Measurements from ENCODE around the gene UBR4. TPM values are rescaled to one million over a fixed set of nuclear protein-coding genes. Genes with fewer than 3 reads are reported as not detected.
A peak's percentile ranks its signal among the peaks of the same experiment; 100 is the strongest.

The UBR4 gene
- total and polyA plus RNA-seq, 4 experiments from 2014 or later: 3.8 to 154 (median 89.6) TPM

DNA sequence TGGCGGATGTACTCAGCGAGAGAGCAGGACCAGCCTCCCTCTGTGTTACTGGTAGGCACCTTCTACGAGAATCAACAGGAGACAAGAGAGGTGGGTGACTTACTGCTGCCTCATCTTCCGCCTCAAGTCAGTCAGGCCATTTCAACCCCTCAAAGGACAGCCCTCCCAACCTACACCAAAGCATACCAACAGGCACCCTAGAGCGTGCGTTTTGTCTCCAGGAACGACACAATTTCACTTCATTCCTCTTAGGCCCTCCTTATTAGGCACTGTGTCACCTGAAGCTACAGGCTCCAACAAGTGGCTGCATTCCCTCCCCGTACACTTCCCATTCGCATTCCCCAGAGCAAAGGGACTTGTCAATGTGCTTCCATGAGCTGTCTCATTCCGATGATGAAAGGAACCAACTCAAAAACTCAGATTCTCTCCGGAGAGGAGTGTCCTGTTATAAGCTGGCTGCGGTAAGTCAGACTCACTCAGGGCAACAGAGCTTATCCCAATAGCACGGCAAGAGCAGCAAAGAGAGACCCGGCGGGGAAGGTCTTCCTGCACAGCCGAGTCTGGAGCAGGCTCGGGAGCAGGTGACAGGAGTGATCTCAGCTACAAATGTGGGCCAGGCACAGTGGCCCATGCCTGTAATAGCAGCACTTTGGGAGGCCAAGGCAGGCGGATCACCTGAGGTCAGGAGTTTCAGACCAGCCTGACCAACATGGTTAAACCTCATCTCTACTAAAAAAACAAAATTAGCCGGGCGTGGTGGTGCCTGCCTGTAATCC is 133.0 kb downstream of the UBR4 start:
- H3K27ac ChIP-seq (ENCODE audit: low read depth, low read length): no peak overlapping the region
- Mint-ChIP-seq H3K27me3 (no peaks in the 10 kb centered on the region), H3K9me3 (no peaks in the 10 kb centered on the region), H3K36me3 (peaks cover 63 to 70% of the 10 kb centered on the region in 2 donors), H3K4me3 (no peak overlapping the region), H3K4me1 (peaks cover 31 to 47% (median 40%) of the 10 kb centered on the region in 4 donors), H3K27ac (peak overlapping the region in 3 of 7 donors; percentile 13 to 57 (median 14))
- peaks cover 61% of the 10 kb centered on the region for H3K36me3 ChIP-seq (ENCODE audit: insufficient read depth, low read length)
- intact Hi-C loops (cut with micrococcal nuclease): no loop called here
- no peaks in the 10 kb centered on the region for H3K27me3 ChIP-seq (ENCODE audit: insufficient read depth, low read length)
- POLR2A ChIA-PET (ENCODE audit: partially characterized antibody): no interaction called here
- no peak overlapping the region for H3K4me3 ChIP-seq (ENCODE audit: low read length in 2 of 2)
- no peak for DNase-seq
- peaks cover 41% of the 10 kb centered on the region for H3K4me1 ChIP-seq (ENCODE audit: insufficient read depth, low read length)
- CTCF ChIA-PET (ENCODE audit: partially characterized antibody): interaction anchor here (1.0 to 4.4 kb wide), 2 partner anchors 19 to 165 kb away, joined by 3 to 19 read pairs; no protein-coding TSS in a partner anchor
- no peaks in the 10 kb centered on the region for H3K9me3 ChIP-seq (ENCODE audit: control insufficient read depth in 1 of 2, low read length in 2 of 2)

DNA sequence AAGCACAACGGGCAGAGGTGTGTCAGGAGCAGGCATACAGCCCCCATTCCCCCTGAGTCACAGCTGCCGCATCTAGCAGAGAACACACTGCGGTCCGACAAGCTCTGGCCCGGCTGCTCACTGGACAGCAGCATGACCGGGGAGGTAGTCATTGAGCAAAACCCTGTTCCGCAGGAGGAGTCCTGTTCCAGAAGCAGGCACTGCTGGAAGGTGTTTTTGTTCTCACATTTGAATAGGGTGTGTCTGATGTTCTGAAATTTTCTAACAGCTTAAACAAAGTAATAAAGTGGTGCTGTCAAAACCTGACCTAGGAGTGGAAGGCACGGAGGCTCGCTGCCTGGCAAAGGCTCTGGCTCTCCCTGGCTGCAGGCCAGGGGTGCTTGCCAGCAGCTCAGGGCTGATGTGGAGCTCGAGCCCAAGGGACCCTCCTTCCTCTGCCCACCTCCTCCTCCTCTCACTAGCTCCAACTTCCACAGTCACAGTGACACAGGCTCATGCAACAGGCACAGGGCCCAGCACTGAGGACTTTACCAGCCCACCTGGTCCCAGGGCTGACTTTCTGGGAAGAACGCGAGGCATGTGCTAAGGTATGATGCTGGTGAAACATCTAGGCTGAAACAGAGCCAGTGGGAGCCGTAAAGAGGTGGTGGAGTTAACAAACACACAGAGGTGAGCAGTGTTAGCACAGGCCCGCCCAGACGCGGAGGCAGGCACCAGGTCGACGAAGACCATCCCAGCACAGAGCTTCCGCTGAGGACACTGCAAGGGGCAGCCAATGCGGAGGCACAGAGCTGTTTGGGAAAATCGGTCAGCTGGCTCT is 135.0 kb downstream of the UBR4 start:
- peak overlapping the region in 1 of 2 donors; percentile 3 for H3K4me3 ChIP-seq (ENCODE audit: low read length in 2 of 2)
- Mint-ChIP-seq H3K4me3 (peak overlapping the region; percentile 47 to 85 (median 74)), H3K36me3 (peaks cover 45 to 52% of the 10 kb centered on the region in 2 donors), H3K27me3 (no peaks in the 10 kb centered on the region), H3K4me1 (peaks cover 37 to 66% (median 51%) of the 10 kb centered on the region in 4 donors), H3K27ac (peak overlapping the region; percentile 57 to 91 (median 85)), H3K9me3 (no peaks in the 10 kb centered on the region)
- intact Hi-C loops (cut with micrococcal nuclease): loop anchor here (1.0 to 2.0 kb wide), 5 partner anchors 18 to 168 kb away; partner anchors contain the start of gene IFFO2
- peaks cover 42% of the 10 kb centered on the region for H3K36me3 ChIP-seq (ENCODE audit: insufficient read depth, low read length)
- no peaks in the 10 kb centered on the region for H3K27me3 ChIP-seq (ENCODE audit: insufficient read depth, low read length)
- peaks cover 57% of the 10 kb centered on the region for H3K4me1 ChIP-seq (ENCODE audit: insufficient read depth, low read length)
- H3K27ac ChIP-seq (ENCODE audit: low read depth, low read length): peak overlapping the region; percentile 20
- peak in 1 of 5 donors; percentile 18 for DNase-seq
- no peaks in the 10 kb centered on the region for H3K9me3 ChIP-seq (ENCODE audit: control insufficient read depth in 1 of 2, low read length in 2 of 2)
- ChIA-PET CTCF (ENCODE audit: partially characterized antibody) (interaction anchor here (0.8 to 4.4 kb wide), 13 partner anchors 13 to 191 kb away, joined by 3 to 19 read pairs (median 5); partner anchors contain the start of gene ALDH4A1), POLR2A (ENCODE audit: partially characterized antibody) (interaction anchor here (0.9 to 3.4 kb wide), 21 partner anchors 11 to 316 kb away, joined by 3 to 34 read pairs (median 6); partner anchors contain the start of genes ALDH4A1, IFFO2 and UBR4)

DNA sequence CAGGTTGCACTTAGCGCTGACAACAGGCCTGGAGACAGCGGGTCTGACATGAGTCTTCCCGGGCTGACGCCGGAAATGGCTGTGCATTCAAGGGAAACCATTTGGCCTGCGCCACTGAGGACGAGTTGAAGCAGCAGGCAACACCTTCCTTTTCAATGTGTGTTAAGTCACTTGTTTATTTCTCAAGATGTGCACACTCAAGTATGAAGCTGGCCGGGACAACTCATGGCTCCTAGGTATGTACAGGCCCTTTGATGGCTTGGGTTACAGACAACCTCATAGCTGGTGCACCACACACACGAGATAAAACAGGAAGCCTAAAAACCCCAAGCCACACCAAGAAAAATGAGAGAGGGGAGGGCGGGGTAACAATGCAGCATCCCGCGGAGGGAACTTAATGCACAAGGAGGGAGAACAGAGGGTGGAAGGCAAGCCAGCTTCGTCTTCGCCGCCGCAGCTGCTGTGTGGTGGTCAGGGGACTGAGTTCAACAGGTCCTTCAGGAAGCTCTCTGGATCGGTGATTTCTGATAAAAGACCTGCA is 135.6 kb downstream of the UBR4 start:
- CTCF ChIA-PET (ENCODE audit: partially characterized antibody): interaction anchor here (0.8 to 4.4 kb wide), 13 partner anchors 14 to 190 kb away, joined by 3 to 19 read pairs (median 5); partner anchors contain the start of gene ALDH4A1
- no peaks in the 10 kb centered on the region for H3K27me3 Mint-ChIP-seq
- POLR2A ChIA-PET (ENCODE audit: partially characterized antibody): interaction anchor here (0.9 to 3.4 kb wide), 21 partner anchors 11 to 317 kb away, joined by 3 to 34 read pairs (median 6); partner anchors contain the start of genes ALDH4A1, IFFO2 and UBR4
- H3K9me3 Mint-ChIP-seq: no peaks in the 10 kb centered on the region
- Histone ChIP-seq H3K9me3 (ENCODE audit: control insufficient read depth in 1 of 2, low read length in 2 of 2) (no peaks in the 10 kb centered on the region), H3K4me3 (ENCODE audit: low read length in 2 of 2) (peak overlapping the region in 1 of 2 donors; percentile 3), H3K27ac (ENCODE audit: low read depth, low read length) (peak overlapping the region; percentile 20), H3K4me1 (ENCODE audit: insufficient read depth, low read length) (peaks cover 57% of the 10 kb centered on the region), H3K27me3 (ENCODE audit: insufficient read depth, low read length) (no peaks in the 10 kb centered on the region), H3K36me3 (ENCODE audit: insufficient read depth, low read length) (peaks cover 35% of the 10 kb centered on the region)
- peak overlapping the region; percentile 57 to 91 (median 85) for H3K27ac Mint-ChIP-seq
- H3K4me1 Mint-ChIP-seq: peaks cover 37 to 70% (median 51%) of the 10 kb centered on the region in 4 donors
- intact Hi-C loops (cut with micrococcal nuclease): loop anchor here (1.0 to 2.0 kb wide), 5 partner anchors 18 to 167 kb away; partner anchors contain the start of gene IFFO2
- H3K4me3 Mint-ChIP-seq: peak overlapping the region; percentile 47 to 85 (median 74)
- peak; percentile 84 to 89 (median 86) for DNase-seq
- H3K36me3 Mint-ChIP-seq: peaks cover 39 to 45% of the 10 kb centered on the region in 2 donors

DNA sequence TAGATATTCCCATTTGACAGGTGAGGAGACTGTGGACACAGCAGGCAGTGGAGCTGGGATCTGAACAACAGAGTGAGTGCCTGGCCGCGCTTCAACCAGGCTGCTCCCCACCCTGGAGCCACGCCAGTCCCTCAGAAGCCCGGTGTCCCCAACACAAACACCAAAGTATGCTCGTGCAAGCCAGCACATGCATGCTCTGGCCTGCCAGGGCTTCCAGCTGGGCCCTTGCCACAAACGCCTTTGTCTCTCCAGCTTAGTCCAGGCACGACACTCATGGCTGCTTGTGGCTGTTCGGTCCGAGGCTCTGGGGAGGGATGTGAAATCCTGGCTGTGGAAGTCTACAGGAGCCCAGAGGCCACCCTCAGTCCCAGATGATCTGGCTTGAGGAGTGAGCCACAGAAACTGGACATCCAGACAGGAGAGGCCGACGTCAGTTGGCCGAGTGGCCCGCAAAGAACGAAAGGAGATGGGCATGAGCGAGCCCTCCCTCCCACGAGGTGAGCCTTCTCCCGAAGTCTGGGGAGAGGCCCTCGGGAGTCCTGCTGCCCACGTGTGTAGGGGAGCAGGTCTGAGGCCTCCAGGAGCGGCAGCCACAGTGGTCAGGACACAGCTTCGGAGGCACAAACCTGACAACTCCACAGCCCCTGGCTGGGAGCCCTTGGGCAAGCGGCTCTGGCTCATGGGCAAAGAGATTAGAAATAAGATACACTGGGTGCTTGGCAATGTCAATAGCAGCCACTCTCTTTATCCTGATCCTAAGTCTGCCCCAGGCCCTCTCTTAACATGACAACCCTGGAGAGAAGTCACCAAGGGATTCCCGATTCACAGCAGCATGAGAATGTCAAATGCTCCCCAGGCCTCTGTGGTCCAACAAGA is 136.5 kb downstream of the UBR4 start:
- H3K27ac Mint-ChIP-seq: peak overlapping the region; percentile 57 to 91 (median 86)
- no peak for DNase-seq
- CTCF ChIA-PET (ENCODE audit: partially characterized antibody): interaction anchor here (0.8 to 4.4 kb wide), 9 partner anchors 23 to 189 kb away, joined by 3 to 19 read pairs (median 6); no protein-coding TSS in a partner anchor
- POLR2A ChIA-PET (ENCODE audit: partially characterized antibody): interaction anchor here (0.6 to 3.4 kb wide), 18 partner anchors 11 to 171 kb away, joined by 3 to 34 read pairs (median 6); partner anchors contain the start of genes ALDH4A1 and IFFO2
- H3K9me3 Mint-ChIP-seq: no peaks in the 10 kb centered on the region
- peak overlapping the region; percentile 20 for H3K27ac ChIP-seq (ENCODE audit: low read depth, low read length)
- peaks cover 38 to 39% of the 10 kb centered on the region in 2 donors for H3K36me3 Mint-ChIP-seq
- H3K9me3 ChIP-seq (ENCODE audit: control insufficient read depth in 1 of 2, low read length in 2 of 2): no peaks in the 10 kb centered on the region
- peaks cover 41 to 79% (median 53%) of the 10 kb centered on the region in 4 donors for H3K4me1 Mint-ChIP-seq
- H3K36me3 ChIP-seq (ENCODE audit: insufficient read depth, low read length): peaks cover 28% of the 10 kb centered on the region
- H3K4me1 ChIP-seq (ENCODE audit: insufficient read depth, low read length): peaks cover 62% of the 10 kb centered on the region
- no peaks in the 10 kb centered on the region for H3K27me3 ChIP-seq (ENCODE audit: insufficient read depth, low read length)
- intact Hi-C loops (cut with micrococcal nuclease): loop anchor here (1.0 to 2.0 kb wide), 5 partner anchors 19 to 166 kb away; partner anchors contain the start of gene IFFO2
- H3K27me3 Mint-ChIP-seq: no peaks in the 10 kb centered on the region
- H3K4me3 Mint-ChIP-seq: peak overlapping the region in 7 of 8 donors; percentile 35 to 85 (median 74)
- no peak overlapping the region for H3K4me3 ChIP-seq (ENCODE audit: low read length in 2 of 2)

DNA sequence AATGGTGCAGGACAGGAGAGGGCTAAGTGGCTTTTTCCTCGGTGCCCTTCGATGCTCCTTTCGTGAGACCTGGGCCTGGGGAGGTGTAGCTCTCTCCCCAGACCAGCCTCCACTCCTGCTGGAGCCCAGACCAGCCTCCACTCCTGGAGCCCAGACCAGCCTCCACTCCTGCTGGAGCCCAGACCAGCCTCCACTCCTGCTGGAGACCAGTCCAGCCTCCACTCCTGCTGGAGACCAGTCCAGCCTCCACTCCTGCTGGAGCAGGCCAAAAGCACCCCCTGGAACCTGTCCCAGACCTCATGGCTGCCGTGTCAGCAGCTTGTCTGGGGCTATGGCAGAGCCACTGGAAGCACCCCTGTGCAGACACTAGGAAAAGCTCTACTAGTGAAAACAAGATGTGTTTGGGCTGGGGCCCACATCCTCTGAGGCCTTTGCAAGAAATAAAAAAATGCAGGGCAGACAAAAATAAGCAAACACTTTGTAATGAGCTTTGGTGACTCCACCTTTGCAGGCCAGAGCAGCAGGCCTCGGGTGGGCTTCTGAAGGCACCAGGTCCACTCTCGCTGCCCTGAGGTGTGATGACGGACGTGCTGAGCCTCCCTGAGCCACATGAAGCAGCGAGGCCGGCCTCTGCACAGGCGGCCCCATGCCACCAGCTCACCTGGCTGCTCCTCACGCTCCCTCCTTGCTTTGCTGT is 137.6 kb downstream of the UBR4 start:
- H3K27ac Mint-ChIP-seq: peak overlapping the region in 5 of 7 donors; percentile 32 to 82 (median 48)
- intact Hi-C loops (cut with micrococcal nuclease): no loop called here
- H3K4me3 Mint-ChIP-seq: peak overlapping the region in 5 of 8 donors; percentile 20 to 85 (median 23)

More for the DNA sequence above, 137.6 kb downstream of the UBR4 start:
- no peak overlapping the region for H3K27ac ChIP-seq (ENCODE audit: low read depth, low read length)
- peaks cover 20% of the 10 kb centered on the region for H3K36me3 ChIP-seq (ENCODE audit: insufficient read depth, low read length)
- Mint-ChIP-seq H3K9me3 (no peaks in the 10 kb centered on the region), H3K36me3 (peaks cover 27 to 31% of the 10 kb centered on the region in 2 donors), H3K4me1 (peaks cover 41 to 87% (median 53%) of the 10 kb centered on the region in 4 donors), H3K27me3 (no peaks in the 10 kb centered on the region)
- peaks cover 66% of the 10 kb centered on the region for H3K4me1 ChIP-seq (ENCODE audit: insufficient read depth, low read length)
- POLR2A ChIA-PET (ENCODE audit: partially characterized antibody): interaction anchor here (1.1 to 3.4 kb wide), 5 partner anchors 118 to 169 kb away, joined by 3 to 34 read pairs (median 4); no protein-coding TSS in a partner anchor
- H3K4me3 ChIP-seq (ENCODE audit: low read length in 2 of 2): no peak overlapping the region
- no peaks in the 10 kb centered on the region for H3K27me3 ChIP-seq (ENCODE audit: insufficient read depth, low read length)
- CTCF ChIA-PET (ENCODE audit: partially characterized antibody): interaction anchor here (1.1 to 1.5 kb wide), 2 partner anchors 24 to 165 kb away, joined by 4 to 6 read pairs; no protein-coding TSS in a partner anchor
- no peaks in the 10 kb centered on the region for H3K9me3 ChIP-seq (ENCODE audit: control insufficient read depth in 1 of 2, low read length in 2 of 2)
- DNase-seq: peak in 1 of 5 donors; percentile 16

All from CD4-positive, alpha-beta memory T cell (primary cell).